ENCODE measurements around the gene MAGED2. TPM values are rescaled to one million over a fixed set of nuclear protein-coding genes. Genes with fewer than 3 reads are reported as not detected.

The MAGED2 gene
- total RNA-seq, 2 donors from 2014 or later, result 261 to 273 TPM

DNA sequence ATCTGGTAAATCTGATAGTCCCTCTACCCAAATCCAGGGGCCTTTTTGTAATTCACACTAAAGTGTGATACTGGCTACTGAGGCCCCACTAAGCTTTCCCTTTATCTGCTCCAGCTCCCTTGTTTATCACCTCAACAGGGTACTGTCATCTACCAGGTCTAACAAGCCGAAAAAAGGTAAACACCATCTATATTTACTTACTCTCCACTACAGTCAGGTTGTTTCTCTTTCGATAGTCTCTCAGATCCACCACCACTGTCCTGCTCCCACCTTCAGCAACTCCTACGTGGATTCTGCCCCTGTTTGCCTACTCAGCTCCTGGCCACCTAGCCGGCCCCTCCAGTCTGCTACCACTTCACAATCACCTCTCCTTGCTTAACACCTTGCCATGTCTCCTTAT lies 12.8 kb upstream of the MAGED2 start:
- Histone ChIP-seq H3K36me3 (ENCODE audit: control insufficient read depth, insufficient read depth, low read length) (no peaks in the 10 kb centered on the region), H3K27me3 (ENCODE audit: control insufficient read depth, insufficient read depth, low read length, poor library complexity, severe bottlenecking) (no peaks in the 10 kb centered on the region), H3K4me3 (ENCODE audit: low read length) (no peak overlapping the region), H3K9ac (ENCODE audit: extremely low read depth, low read length, poor library complexity, severe bottlenecking) (no peak overlapping the region), H3K4me1 (ENCODE audit: control insufficient read depth, insufficient read depth, low read length) (no peaks in the 10 kb centered on the region), H3K9me3 (ENCODE audit: control insufficient read depth, low read length) (no peaks in the 10 kb centered on the region), H3K27ac (ENCODE audit: low read depth, low read length) (no peak overlapping the region)
- TF ChIP-seq, protein P1, sequence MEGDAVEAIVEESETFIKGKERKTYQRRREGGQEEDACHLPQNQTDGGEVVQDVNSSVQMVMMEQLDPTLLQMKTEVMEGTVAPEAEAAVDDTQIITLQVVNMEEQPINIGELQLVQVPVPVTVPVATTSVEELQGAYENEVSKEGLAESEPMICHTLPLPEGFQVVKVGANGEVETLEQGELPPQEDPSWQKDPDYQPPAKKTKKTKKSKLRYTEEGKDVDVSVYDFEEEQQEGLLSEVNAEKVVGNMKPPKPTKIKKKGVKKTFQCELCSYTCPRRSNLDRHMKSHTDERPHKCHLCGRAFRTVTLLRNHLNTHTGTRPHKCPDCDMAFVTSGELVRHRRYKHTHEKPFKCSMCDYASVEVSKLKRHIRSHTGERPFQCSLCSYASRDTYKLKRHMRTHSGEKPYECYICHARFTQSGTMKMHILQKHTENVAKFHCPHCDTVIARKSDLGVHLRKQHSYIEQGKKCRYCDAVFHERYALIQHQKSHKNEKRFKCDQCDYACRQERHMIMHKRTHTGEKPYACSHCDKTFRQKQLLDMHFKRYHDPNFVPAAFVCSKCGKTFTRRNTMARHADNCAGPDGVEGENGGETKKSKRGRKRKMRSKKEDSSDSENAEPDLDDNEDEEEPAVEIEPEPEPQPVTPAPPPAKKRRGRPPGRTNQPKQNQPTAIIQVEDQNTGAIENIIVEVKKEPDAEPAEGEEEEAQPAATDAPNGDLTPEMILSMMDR (conservative IDR thresholded peaks at IDR 0.05), result no peak
- DNase-seq, result no peak
- peaks cover 21% of the 10 kb centered on the region for H3K27me3 Mint-ChIP-seq (ENCODE audit: insufficient read depth)
- no peak overlapping the region for H3K27ac Mint-ChIP-seq
- H3K4me3 Mint-ChIP-seq, result no peak overlapping the region
- no peaks in the 10 kb centered on the region for H3K36me3 Mint-ChIP-seq (ENCODE audit: low read depth)
- peaks cover 53% of the 10 kb centered on the region for H3K9me3 Mint-ChIP-seq
- peaks cover 12% of the 10 kb centered on the region for H3K4me1 Mint-ChIP-seq
- 26 to 57% methylated on average over 3 to 4 of the region's 4 CpGs for WGBS, 2 experiments (ENCODE audit: insufficient coverage in 1 of 2, insufficient read length in 1 of 2)

DNA sequence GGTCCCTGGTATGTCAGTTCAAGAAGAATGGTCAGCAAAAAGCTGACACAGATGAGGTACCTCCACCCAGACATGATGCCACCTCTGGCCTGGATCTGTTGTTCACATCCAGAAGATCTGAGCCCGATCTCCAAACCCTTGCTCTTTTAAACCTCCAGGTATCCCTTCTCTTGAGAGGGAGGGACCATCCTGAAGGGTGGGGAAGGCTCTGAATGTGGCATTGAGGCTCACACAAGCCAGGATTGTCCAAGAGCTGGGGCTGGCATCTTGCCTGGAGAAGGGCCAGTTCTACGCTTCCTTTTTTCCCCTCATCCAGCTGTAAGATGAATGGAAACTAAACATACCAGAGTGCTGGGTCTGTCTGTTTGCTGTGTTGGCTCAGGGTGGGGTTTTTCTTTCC lies 9.4 kb upstream of the MAGED2 start, which contains the start of gene ITIH6:
ITIH6 (minus strand) TSS at position 119 of the 400 bp plus-strand sequence; CDS start at position 74, 45 bp downstream.
- 100% methylated on average over 1 of the region's 2 CpGs; no CpG with 5 or more reads in 1 of the 2 experiments for WGBS, 2 experiments (ENCODE audit: insufficient coverage in 1 of 2, insufficient read length in 1 of 2)
- Mint-ChIP-seq H3K4me1 (peaks cover 16% of the 10 kb centered on the region), H3K27ac (no peak within 1 kb of the TSS), H3K36me3 (ENCODE audit: low read depth) (no peaks in the 10 kb centered on the region), H3K9me3 (peaks cover 57% of the 10 kb centered on the region), H3K4me3 (no peak within 1 kb of the TSS), H3K27me3 (ENCODE audit: insufficient read depth) (peaks cover 21% of the 10 kb centered on the region)
- Histone ChIP-seq H3K4me3 (ENCODE audit: low read length) (no peak within 1 kb of the TSS), H3K9ac (ENCODE audit: extremely low read depth, low read length, poor library complexity, severe bottlenecking) (no peak within 1 kb of the TSS), H3K27ac (ENCODE audit: low read depth, low read length) (no peak within 1 kb of the TSS), H3K36me3 (ENCODE audit: control insufficient read depth, insufficient read depth, low read length) (no peaks in the 10 kb centered on the region), H3K9me3 (ENCODE audit: control insufficient read depth, low read length) (no peaks in the 10 kb centered on the region), H3K27me3 (ENCODE audit: control insufficient read depth, insufficient read depth, low read length, poor library complexity, severe bottlenecking) (no peaks in the 10 kb centered on the region), H3K4me1 (ENCODE audit: control insufficient read depth, insufficient read depth, low read length) (no peaks in the 10 kb centered on the region)
- TF ChIP-seq, protein P1 (conservative IDR thresholded peaks at IDR 0.05), result no peak
- DNase-seq, result no peak

DNA sequence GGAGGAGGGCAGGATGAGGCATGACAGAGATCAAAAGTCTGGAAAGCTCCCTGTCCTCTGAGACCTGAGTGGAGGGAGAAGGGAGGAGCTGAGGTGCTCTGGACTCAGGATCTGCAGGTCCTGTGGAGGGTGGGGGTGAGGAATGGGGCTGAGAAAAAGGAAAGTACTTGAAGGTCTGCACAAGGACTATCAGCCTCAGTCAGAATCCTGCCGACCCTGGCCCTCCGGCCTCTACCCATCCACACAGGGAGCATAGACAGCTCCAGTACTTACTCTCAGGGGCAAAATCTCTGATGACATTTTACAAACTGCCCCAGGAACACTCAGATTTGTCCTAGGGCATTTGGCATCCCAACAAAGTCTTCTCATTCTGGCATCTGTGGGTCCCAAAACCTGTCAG lies 8.5 kb upstream of the MAGED2 start:
- no peak overlapping the region for H3K27ac Mint-ChIP-seq
- DNase-seq, result peak; percentile 12
- Histone ChIP-seq H3K4me1 (ENCODE audit: control insufficient read depth, insufficient read depth, low read length) (no peaks in the 10 kb centered on the region), H3K27me3 (ENCODE audit: control insufficient read depth, insufficient read depth, low read length, poor library complexity, severe bottlenecking) (no peaks in the 10 kb centered on the region), H3K9me3 (ENCODE audit: control insufficient read depth, low read length) (no peaks in the 10 kb centered on the region), H3K9ac (ENCODE audit: extremely low read depth, low read length, poor library complexity, severe bottlenecking) (no peak overlapping the region), H3K36me3 (ENCODE audit: control insufficient read depth, insufficient read depth, low read length) (no peaks in the 10 kb centered on the region), H3K27ac (ENCODE audit: low read depth, low read length) (no peak overlapping the region), H3K4me3 (ENCODE audit: low read length) (no peak overlapping the region)
- WGBS, 2 experiments (ENCODE audit: insufficient coverage in 1 of 2, insufficient read length in 1 of 2), result 97% methylated on average over 2 of the region's 2 CpGs; no CpG with 5 or more reads in 1 of the 2 experiments
- H3K9me3 Mint-ChIP-seq, result peaks cover 57% of the 10 kb centered on the region
- no peaks in the 10 kb centered on the region for H3K36me3 Mint-ChIP-seq (ENCODE audit: low read depth)
- peaks cover 22% of the 10 kb centered on the region for H3K4me1 Mint-ChIP-seq
- TF ChIP-seq, protein P1 (conservative IDR thresholded peaks at IDR 0.05), result no peak
- H3K27me3 Mint-ChIP-seq (ENCODE audit: insufficient read depth), result peaks cover 17% of the 10 kb centered on the region
- H3K4me3 Mint-ChIP-seq, result no peak overlapping the region
